Muscle layer of colon (tissue), 2 donors: ENCODE data around the gene CDS2.

Experiments used
- H3K27ac ChIP-seq: one replicate; pipeline ENCODE4 v1.7.0; 2013; ENCODE audit warnings: low read depth, mild to moderate bottlenecking, low read length, moderate library complexity
- H3K27me3 ChIP-seq, 2 donors: one replicate each; pipeline ENCODE4 v1.7.0; 2013; ENCODE audit warnings: low read length in 2 of 2, mild to moderate bottlenecking in 2 of 2; ENCODE audit not compliant: insufficient read depth in 2 of 2, control insufficient read depth in 1 of 2
- H3K36me3 ChIP-seq: one replicate; pipeline ENCODE4 v1.7.0; 2013; ENCODE audit warnings: mild to moderate bottlenecking, low read length; ENCODE audit not compliant: insufficient read depth
- H3K4me1 ChIP-seq: one replicate; pipeline ENCODE4 v1.7.0; 2013; ENCODE audit warnings: mild to moderate bottlenecking, low read length; ENCODE audit not compliant: insufficient read depth
- H3K4me3 ChIP-seq, 2 donors: one replicate each; pipeline ENCODE4 v1.7.0; 2013; ENCODE audit warnings: low read length in 2 of 2, low read depth in 1 of 2, mild to moderate bottlenecking in 1 of 2, moderate library complexity in 1 of 2
- H3K9ac ChIP-seq: one replicate; pipeline ENCODE4 v1.7.0; 2013; ENCODE audit warnings: low read length
- H3K9me3 ChIP-seq: one replicate; pipeline ENCODE4 v1.7.0; 2013; ENCODE audit warnings: mild to moderate bottlenecking, low read length
- donor health status: abdominal sarcoma.
- donor health status: Adenocarcinoma of cecum.

The CDS2 gene

DNA sequence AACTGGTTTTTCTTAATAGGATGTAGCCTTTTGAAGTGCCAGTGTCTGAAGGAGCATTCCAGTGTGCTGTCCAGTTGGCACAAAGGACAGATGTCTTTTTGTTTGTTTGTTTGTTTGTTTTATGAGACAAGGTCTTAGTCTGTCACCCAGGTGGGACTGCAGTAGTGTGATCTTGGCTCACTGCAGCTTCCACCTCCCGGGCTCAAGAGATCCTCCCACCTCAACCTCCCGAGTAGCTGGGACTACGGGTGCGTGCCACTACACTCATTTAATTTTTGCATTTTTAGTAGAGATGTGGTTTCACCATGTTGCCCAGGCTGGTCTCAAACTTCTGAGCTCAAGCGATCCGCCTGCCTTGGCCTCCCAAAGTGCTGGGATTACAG lies 27.7 kb downstream of the CDS2 start:
- peaks cover 34% of the 10 kb centered on the region for H3K4me1 ChIP-seq

DNA sequence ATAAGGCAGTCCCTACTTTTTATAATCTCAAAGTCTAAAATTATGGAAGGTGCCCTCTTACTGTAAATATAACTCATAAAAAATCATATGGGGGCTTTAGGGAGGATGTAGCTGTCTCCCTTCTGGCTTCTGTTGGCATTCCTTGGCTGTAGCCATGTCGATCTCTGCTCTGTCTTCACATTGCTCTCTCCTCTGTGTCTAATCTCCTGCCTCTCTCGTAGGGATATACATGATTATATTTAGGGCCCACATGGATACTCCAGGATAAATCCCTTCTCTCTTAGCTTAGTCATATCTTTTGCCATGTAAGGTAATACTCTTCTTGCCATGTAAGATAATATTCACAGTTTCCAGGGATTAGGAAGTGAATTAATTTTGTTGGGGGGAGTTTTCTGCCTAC lies 28.6 kb downstream of the CDS2 start:
- no peak overlapping the region for H3K27ac ChIP-seq

More for the DNA sequence above, 27.7 kb downstream of the CDS2 start:
- no peak overlapping the region for H3K4me3 ChIP-seq
- no peaks in the 10 kb centered on the region for H3K9me3 ChIP-seq
- H3K27ac ChIP-seq = no peak overlapping the region
- H3K36me3 ChIP-seq = no peaks in the 10 kb centered on the region
- no peak overlapping the region for H3K9ac ChIP-seq
- H3K27me3 ChIP-seq = no peaks in the 10 kb centered on the region

DNA sequence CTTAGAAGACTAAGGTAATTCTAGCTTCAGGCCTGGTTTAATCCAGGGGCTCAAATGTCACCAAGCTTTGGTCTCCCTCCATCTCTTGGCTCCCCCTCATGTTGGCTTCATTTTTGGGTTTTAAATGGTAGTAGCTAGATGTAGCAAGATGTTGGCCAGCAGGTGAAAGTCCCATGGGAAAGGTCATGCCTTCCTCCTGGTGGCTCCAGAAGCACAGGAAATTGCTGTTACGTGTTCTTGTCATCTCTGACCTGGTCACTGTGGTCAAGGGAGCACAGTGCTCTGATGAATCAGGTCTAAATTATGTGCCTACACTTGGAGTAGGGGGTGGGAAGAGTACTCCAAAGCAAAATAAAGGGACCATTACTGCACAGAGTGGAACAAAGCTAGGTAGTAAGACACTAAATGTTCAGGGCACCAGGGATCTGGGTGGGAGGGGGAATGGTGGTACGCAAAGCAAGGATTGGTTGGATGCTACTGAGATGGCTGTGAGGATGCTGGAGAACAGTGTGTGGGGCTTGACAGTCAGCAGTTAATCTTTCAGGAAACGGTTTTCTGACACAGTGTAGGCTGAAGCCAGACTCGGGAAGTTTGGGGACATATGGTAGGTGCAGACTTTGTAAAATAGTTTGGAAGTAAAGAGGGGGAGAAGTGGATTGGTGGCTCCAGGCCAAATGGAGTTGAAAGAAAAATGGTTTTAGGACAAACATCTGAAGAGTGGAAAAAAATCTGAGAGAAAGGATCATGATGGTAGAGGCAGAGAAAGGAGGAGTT lies 30.1 kb downstream of the CDS2 start:
- no peak overlapping the region for H3K9ac ChIP-seq
- no peaks in the 10 kb centered on the region for H3K9me3 ChIP-seq
- peaks cover 22% of the 10 kb centered on the region for H3K4me1 ChIP-seq
- no peak overlapping the region for H3K4me3 ChIP-seq
- no peaks in the 10 kb centered on the region for H3K27me3 ChIP-seq
- H3K36me3 ChIP-seq = no peaks in the 10 kb centered on the region
- no peak overlapping the region for H3K27ac ChIP-seq

More for the DNA sequence above, 28.6 kb downstream of the CDS2 start:
- Histone ChIP-seq H3K27me3 (no peaks in the 10 kb centered on the region), H3K9ac (no peak overlapping the region), H3K4me1 (peaks cover 27% of the 10 kb centered on the region), H3K9me3 (no peaks in the 10 kb centered on the region), H3K4me3 (no peak overlapping the region), H3K36me3 (no peaks in the 10 kb centered on the region)

DNA sequence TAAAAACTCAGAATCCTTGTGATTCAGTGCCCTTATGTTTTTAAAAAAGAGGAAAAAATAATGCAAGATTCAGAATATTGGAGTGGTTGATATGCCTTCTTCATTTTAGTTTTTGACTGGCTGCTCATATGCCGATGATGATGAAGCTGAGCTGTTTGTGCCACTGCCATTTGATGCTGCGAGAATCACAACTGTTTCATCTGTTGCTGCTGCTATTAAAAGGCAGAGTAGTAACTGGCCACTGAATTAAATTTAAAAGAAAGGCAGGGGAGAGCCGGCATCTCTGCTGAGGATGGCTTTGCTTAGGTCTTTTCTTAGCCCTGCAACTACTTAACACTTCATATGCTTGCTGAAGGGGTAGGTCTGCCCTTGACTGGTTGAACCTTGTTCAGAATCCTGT lies 33.1 kb downstream of the CDS2 start:
- Histone ChIP-seq H3K27me3 (no peaks in the 10 kb centered on the region), H3K4me3 (no peak overlapping the region), H3K9me3 (no peaks in the 10 kb centered on the region), H3K9ac (no peak overlapping the region), H3K27ac (no peak overlapping the region), H3K4me1 (peaks cover 12% of the 10 kb centered on the region), H3K36me3 (no peaks in the 10 kb centered on the region)

DNA sequence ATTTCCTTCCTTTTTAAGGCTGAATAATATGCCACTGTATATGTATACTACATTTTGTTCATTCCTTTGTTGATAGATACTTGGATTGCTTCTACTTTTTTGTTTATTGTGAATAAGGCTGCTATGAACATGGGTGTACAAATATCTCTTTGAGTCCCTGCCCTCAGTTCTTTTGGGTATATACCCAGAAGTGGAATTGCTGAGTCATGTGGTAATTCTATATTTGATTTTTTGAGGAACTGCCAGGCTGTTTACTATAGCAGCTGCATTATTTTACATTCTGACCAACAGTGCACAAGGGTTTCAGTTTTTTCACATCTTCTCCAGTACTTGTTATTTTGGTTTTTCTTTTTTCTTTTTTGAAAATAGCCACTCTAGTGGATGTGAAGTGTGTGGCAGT lies 34.1 kb downstream of the CDS2 start:
- Histone ChIP-seq H3K4me3 (no peak overlapping the region), H3K4me1 (peaks cover 6% of the 10 kb centered on the region), H3K27ac (no peak overlapping the region), H3K27me3 (no peaks in the 10 kb centered on the region), H3K36me3 (no peaks in the 10 kb centered on the region), H3K9ac (no peak overlapping the region), H3K9me3 (no peaks in the 10 kb centered on the region)

DNA sequence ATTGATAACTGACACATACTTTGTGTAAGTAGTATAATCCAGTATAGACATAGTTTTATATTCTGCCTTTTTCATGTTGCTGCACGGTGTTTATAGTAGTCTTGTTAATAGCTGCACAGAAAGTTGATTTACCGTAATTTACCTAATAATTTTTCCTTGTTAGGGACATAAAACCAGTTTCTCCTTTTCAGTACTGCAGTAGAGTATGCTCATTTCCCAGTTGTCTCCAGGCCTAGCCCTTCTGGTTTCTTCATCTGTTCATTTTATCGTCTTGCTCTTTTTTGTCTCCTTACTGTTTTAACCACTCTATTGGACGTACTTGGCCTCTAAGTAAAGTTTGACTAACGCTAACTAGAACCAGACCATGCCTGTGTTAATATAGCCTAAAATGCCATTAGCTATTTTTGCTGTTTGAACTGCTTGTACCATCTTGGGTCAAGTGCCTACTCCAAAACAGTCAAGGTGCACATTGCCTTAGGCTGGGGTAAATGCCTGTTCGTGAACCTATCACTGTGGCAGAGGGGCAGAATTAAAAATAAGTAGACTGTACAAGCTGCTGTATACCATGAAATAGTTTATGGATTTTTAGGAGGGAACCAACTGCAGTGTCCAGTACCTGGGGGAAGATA lies 34.8 kb downstream of the CDS2 start:
- Histone ChIP-seq H3K36me3 (no peaks in the 10 kb centered on the region), H3K4me1 (no peaks in the 10 kb centered on the region), H3K27me3 (no peaks in the 10 kb centered on the region), H3K27ac (no peak overlapping the region), H3K4me3 (no peak overlapping the region), H3K9me3 (no peaks in the 10 kb centered on the region), H3K9ac (no peak overlapping the region)

DNA sequence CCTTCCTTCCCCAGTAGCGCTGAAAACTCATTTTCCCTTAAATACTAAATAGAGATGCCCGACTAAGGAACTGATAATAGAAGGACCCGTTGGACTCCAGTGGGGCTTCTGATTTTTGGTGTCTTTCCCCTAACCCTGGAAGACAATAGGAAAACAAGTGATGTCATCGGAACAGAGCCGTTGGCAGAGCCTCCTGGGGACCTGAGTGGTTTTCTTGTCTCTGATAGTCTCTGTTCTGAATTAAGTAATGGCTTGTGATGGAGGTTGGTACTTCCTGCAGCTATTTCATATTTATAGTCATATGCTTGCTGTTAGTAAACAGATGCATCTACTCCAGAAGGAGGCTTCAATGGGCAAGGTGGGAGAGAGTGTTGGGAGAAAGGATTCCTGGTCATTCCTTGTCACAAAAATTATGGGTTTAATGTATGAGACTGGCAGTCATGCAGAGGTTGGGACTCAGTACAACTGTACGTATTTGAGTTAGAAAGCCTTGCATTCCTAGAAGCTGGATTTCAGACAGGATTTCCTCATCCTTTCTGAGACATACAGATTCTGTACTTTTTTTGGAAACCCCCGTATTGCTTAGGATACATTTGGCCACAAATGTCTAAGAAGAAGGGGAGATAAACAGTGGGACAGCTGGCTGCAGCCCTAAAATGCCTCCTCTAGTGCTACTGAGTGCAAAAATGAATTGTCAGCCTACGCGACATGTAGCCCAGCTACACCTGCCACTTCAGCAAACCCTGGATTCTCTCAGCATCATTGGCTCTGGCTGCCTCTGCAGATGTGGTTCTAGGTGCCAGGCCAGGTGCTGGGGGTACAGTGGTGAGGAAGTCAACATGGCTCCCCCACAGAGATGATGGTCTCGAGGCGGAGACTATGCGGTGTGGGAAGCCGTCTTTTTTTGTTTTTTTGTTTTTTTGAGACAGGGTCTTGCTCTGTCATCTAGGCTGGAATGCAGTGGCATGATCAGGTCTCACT lies 38.1 kb downstream of the CDS2 start:
- no peak overlapping the region for H3K27ac ChIP-seq
- peaks cover 12% of the 10 kb centered on the region for H3K4me1 ChIP-seq
- no peaks in the 10 kb centered on the region for H3K27me3 ChIP-seq
- H3K4me3 ChIP-seq = no peak overlapping the region
- no peaks in the 10 kb centered on the region for H3K9me3 ChIP-seq
- H3K36me3 ChIP-seq = no peaks in the 10 kb centered on the region
- H3K9ac ChIP-seq = no peak overlapping the region

DNA sequence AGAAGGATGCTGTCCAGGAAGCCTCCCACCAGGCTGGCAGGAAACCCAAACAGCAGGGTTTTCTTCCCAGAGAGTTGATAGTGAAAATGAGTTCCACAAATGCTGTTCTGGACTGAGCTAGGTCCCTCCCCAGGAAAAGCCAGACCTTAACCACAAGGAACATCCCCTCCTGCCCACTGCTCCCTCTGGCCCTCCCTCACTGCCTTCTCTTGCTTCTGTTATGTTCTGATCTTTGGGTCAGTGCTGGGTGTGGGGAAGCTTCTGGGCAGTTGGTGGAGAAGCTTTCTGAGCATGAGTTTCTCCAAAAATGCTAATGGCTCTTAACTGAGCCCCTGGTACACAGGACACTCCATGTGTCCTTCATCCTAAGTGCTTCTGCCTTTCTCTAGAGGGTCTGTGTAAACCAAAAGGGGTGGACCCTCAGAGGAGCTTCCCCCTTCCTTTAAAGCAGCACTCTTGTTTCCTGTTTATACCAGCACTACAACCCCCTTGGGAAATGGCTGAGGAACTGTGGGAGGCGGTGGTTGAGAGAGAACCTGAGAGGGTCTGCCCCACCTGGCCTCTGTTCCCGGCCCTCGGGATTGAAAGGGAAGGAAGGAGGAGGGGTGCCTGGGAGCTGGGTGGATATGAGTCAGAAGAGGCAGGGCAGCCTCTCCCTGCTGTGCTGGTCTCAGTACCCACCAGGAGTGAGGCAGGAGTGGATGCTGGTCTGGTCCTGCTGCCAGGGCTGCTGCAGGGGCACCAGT lies 42.0 kb downstream of the CDS2 start:
- Histone ChIP-seq H3K36me3 (peaks cover 4% of the 10 kb centered on the region), H3K27me3 (no peaks in the 10 kb centered on the region), H3K9ac (no peak overlapping the region), H3K27ac (no peak overlapping the region), H3K4me1 (peaks cover 27% of the 10 kb centered on the region), H3K9me3 (no peaks in the 10 kb centered on the region), H3K4me3 (no peak overlapping the region)

DNA sequence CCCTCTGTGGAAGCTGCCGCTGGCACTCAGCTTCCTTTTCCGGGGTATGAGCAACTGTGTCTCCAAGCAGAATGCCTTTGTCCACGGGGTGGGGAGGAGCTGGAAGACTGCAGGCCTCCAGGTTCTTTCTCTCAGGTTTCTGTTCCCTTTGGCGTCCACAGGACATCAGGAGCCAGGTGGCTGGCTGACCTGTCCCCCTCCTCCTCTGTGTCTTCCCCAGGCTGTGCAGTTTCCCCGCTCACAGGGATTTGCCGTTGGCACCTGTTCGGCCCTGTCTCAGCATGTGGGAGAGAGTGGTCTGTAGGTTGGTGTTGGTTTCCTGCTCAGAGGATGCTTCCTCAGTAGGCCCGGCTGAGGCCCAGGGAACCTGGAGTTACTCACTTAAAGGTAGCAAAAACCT lies 43.5 kb downstream of the CDS2 start:
- H3K27me3 ChIP-seq = no peaks in the 10 kb centered on the region
- no peak overlapping the region for H3K27ac ChIP-seq
- H3K36me3 ChIP-seq = peaks cover 15% of the 10 kb centered on the region
- no peaks in the 10 kb centered on the region for H3K9me3 ChIP-seq
- H3K9ac ChIP-seq = no peak overlapping the region
- H3K4me3 ChIP-seq = no peak overlapping the region
- peaks cover 27% of the 10 kb centered on the region for H3K4me1 ChIP-seq

DNA sequence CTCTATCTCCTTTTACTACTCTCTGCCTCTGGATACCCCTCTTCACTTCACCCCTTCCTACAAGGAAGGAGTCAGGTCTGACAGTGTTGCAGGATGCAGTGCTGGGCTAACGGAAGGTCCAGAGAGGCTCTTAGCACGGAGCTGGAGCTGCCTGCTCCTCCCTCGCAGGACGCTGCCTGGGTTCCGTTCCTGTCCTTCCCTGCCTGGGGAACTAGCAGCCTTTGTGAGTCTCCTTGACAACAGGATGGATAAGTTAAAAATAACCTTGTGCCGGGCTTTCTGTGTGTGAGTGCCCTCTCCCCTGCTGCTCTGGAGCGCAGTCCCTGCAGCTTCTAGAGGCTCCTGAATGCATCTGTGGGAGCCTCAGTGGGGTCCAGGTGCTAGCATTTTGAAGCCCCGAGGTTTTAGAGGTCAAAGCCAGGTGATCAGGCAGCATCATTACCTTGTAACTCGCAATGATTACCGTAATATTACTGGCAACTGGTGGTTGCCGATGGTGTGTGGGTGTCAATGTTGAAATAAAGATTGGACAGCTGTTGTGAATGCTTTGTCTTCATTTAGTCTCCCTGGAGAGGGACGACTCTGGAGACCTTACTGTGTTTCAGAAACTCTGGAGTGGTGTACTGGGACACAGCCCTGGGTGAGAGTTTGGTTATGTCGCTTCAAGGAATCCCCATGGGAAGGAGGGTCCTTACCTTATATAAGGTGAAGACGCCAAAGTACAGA lies 44.4 kb downstream of the CDS2 start:
- Histone ChIP-seq H3K27me3 (no peaks in the 10 kb centered on the region), H3K4me3 (peak overlapping the region in 1 of 2 donors; percentile 6), H3K9ac (no peak overlapping the region), H3K9me3 (no peaks in the 10 kb centered on the region), H3K27ac (peak overlapping the region; percentile 12), H3K4me1 (peaks cover 27% of the 10 kb centered on the region), H3K36me3 (peaks cover 17% of the 10 kb centered on the region)
